Neural cell (in vitro differentiated cells): Measurements from ENCODE around the gene NUP54.

ENCODE experiments used
- CTCF ChIP-seq: fragments of 450-650 bp; IDR thresholded peaks from 2 replicates; pipeline ENCODE4 v1.5.1; 2014; ENCODE audit warnings: antibody characterized with exemption, mild to moderate bottlenecking, moderate library complexity; ENCODE audit not compliant: poor library complexity, severe bottlenecking
- POLR2AphosphoS5 ChIP-seq: IDR thresholded peaks from 2 replicates; pipeline ENCODE4 v1.6.1; 2012
- SMC3 ChIP-seq: fragments of 450-650 bp; conservative IDR thresholded peaks from 2 replicates; pipeline ENCODE4 v1.6.1; 2014; ENCODE audit warnings: antibody characterized with exemption, mild to moderate bottlenecking, moderate library complexity; ENCODE audit not compliant: poor library complexity
- TAF1 ChIP-seq: IDR thresholded peaks from 2 replicates; pipeline ENCODE4 v1.6.1; 2012; ENCODE audit warnings: low read depth

GRCh38 chr4:76153356-76153755 lies 5.2 kb upstream of the NUP54 start:
- TF ChIP-seq TAF1 (no peak), CTCF (no peak), POLR2AphosphoS5 (no peak), SMC3 (no peak)
